Omental fat pad (tissue), 4 donors: ENCODE data around the gene TBC1D2B. TPM values are rescaled to one million over a fixed set of nuclear protein-coding genes. Genes with fewer than 3 reads are reported as not detected.

Source experiments
- ATAC-seq: fragments of 150-250 bp; one replicate; pipeline ENCODE4 v1.9.1; 2016; ENCODE audit warnings: mild to moderate bottlenecking, moderate library complexity; ENCODE audit not compliant: low FRiP score
- DNase-seq: peaks from one replicate; pipeline ENCODE4 v3.0.0-alpha.2; 2019; ENCODE audit warnings: low spot score
- total RNA-seq, 4 donors: library from RNA; depleted of rRNA; stranded (reverse); fragments of >200 nt; gene quantifications; one replicate each; pipeline ENCODE4 v1.1.0, GENCODE V29; 2016
- TF ChIP-seq, protein P1 (sequence below), 3 donors: fragments of 450-650 bp; IDR thresholded peaks; one replicate each; pipeline ENCODE4 v1.5.1; 2016 to 2017; ENCODE audit warnings: antibody characterized with exemption in 3 of 3, mild to moderate bottlenecking in 3 of 3, moderate library complexity in 2 of 3

TBC1D2B gene
- total RNA-seq, 4 donors from 2014 or later = 50.3 to 134 (median 95.5) TPM

GRCh38 chr15:78052545-78052944 lies 25.0 kb downstream of the TBC1D2B start:
- ATAC-seq (no peak), DNase-seq (no peak)
- TF ChIP-seq, protein P1, sequence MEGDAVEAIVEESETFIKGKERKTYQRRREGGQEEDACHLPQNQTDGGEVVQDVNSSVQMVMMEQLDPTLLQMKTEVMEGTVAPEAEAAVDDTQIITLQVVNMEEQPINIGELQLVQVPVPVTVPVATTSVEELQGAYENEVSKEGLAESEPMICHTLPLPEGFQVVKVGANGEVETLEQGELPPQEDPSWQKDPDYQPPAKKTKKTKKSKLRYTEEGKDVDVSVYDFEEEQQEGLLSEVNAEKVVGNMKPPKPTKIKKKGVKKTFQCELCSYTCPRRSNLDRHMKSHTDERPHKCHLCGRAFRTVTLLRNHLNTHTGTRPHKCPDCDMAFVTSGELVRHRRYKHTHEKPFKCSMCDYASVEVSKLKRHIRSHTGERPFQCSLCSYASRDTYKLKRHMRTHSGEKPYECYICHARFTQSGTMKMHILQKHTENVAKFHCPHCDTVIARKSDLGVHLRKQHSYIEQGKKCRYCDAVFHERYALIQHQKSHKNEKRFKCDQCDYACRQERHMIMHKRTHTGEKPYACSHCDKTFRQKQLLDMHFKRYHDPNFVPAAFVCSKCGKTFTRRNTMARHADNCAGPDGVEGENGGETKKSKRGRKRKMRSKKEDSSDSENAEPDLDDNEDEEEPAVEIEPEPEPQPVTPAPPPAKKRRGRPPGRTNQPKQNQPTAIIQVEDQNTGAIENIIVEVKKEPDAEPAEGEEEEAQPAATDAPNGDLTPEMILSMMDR (IDR thresholded peaks at IDR 0.05) = no peak

DNA sequence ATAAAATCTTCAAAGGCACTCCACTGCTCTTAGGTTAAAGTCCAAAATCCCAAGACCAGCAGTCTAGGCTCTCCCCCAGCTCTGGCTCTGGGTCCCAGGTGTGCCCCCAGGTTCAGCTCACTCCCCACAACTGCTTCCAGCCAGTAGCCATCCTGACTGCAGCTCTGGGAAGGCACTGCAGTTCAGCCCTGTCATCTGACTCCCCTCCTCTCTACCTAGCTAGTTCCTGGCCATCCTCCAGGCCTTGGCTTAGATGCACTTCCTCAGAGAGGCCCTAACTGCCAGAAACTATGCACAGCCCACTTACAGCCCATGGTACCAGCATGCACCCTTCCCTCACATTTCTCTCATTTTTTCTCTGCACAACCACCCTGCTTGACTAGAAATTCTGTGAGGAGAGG lies 25.5 kb downstream of the TBC1D2B start:
- ATAC-seq = no peak
- DNase-seq = no peak
- TF ChIP-seq, protein P1 (IDR thresholded peaks at IDR 0.05) = no peak

GRCh38 chr15:78051596-78051995 lies 25.9 kb downstream of the TBC1D2B start:
- DNase-seq (no peak), ATAC-seq (no peak)
- TF ChIP-seq, protein P1 (IDR thresholded peaks at IDR 0.05) = no peak

GRCh38 chr15:78050826-78051225 lies 26.7 kb downstream of the TBC1D2B start:
- TF ChIP-seq, protein P1 (IDR thresholded peaks at IDR 0.05) = no peak
- ATAC-seq = no peak
- no peak for DNase-seq

GRCh38 chr15:78050441-78050809 lies 27.1 kb downstream of the TBC1D2B start:
- DNase-seq = no peak
- ATAC-seq = no peak
- TF ChIP-seq, protein P1 (IDR thresholded peaks at IDR 0.05) = no peak

DNA sequence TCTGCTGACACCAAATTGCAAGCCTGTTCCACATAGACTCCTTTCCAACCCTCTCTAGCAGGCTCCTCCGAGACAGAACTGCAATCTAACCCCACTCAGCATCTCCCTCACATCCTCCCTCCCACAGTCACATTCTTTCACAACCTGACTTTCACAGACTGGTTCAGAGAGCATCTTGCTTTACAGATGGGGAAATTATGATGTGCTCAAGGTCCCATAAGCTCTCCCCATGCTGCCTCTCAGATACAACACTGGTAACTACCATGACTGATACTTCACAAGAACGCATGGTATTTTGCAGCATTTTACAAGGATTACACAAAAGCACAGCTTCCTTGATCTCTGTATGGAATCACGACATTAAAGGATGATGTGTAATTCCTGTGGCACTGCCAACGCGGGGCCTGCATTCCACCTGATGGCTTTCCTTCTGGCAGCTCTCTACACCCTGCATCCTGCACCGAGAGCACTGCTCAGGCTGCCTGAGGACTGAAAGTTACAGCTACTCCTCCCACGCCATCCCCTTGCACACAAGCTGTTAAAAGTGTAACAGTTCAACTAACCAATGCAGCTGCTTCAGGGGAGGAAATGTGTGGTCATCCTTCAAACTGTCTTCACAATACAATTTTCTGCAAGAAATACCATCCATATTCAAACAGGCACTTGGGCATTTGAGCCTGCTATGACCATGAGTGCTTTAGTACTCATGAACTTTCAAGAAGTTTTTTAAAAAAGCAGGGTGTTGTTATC lies 27.6 kb downstream of the TBC1D2B start:
- DNase-seq (no peak), ATAC-seq (peak; percentile 43)
- TF ChIP-seq, protein P1 (IDR thresholded peaks at IDR 0.05) = no peak

- ATAC-seq = no peak
- no peak for DNase-seq
- TF ChIP-seq, protein P1 (IDR thresholded peaks at IDR 0.05) = no peak
Measured at GRCh38 chr15:78048628-78048920, 28.9 kb downstream of the TBC1D2B start.
